ENCODE measurements around the gene ABCG4.
"Not testable (repeated sequence)": the region's sequence is repeated elsewhere in the genome, so short reads cannot be mapped to it uniquely, and the experiment has no call there.

Gene ABCG4

DNA sequence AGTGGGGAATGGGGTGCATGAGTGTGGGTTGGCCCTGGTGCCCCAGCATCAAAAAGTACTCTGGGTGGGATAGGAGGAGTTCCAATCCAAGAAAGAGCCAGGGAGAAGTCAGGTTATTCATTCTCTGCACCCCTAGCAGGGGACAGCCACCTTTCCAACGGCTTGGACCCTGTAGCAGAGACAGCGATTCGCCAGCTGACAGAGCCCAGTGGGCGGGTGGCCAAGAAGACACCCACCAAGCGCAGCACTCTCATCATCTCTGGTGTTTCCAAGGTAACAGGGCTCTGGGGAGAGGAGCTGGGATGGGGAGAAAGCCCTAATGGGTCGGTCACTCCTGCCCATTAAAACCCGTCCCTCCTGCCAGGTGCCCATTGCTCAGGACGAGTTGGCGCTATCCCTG lies 35.1 kb upstream of the ABCG4 start:
- intact Hi-C loops (cut with DNase I) = no loop called here
- peak in 2 of 42 donors; percentile 12 to 35 for DNase-seq

GRCh38 chr11:119114351-119114750 lies 34.5 kb upstream of the ABCG4 start:
- DNase-seq = peak in 1 of 42 donors; percentile 15

DNA sequence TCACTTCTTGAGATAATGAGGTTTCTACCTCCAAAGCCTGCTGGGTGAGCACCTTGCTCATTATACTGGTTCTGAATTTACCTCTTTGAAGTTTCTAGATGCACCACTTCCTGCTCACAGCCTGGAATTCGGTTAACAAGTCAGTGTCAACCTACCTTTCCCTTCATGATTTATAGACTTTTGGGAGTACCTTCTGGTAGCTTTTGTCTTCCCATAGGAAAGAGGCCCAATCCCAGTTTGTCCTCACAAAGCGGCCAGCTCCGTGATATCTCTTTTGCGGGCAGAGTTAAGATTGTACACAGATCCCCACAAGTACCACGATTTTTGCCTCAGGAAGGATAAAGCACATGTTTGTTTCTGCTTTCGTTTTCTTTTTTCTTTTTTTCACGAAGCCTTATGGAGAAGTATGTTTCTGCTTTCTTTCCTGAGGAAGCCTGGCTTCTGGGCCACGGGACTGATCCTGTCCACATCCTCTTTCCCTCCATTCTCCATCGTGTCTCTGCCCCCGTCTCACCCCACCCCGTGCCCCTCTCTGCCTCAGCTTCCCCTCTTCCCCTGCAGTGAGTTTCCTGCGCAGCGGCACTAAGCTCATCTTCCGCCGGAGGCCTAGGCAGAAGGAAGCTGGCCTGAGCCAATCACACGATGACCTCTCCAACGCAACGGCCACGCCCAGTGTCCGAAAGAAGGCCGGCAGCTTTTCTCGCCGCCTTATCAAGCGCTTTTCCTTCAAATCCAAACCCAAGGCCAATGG lies 33.2 kb upstream of the ABCG4 start:
- peak in 24 of 42 donors; percentile 32 to 67 (median 49) for DNase-seq
- intact Hi-C loops (cut with DNase I) = no loop called here

More at GRCh38 chr11:119114351-119114750, 34.5 kb upstream of the ABCG4 start:
- intact Hi-C loops (cut with DNase I) = no loop called here

- intact Hi-C loops (cut with DNase I) = no loop called here
- DNase-seq = no peak
Observed at GRCh38 chr11:119116235-119116594, 32.6 kb upstream of the ABCG4 start.

DNA sequence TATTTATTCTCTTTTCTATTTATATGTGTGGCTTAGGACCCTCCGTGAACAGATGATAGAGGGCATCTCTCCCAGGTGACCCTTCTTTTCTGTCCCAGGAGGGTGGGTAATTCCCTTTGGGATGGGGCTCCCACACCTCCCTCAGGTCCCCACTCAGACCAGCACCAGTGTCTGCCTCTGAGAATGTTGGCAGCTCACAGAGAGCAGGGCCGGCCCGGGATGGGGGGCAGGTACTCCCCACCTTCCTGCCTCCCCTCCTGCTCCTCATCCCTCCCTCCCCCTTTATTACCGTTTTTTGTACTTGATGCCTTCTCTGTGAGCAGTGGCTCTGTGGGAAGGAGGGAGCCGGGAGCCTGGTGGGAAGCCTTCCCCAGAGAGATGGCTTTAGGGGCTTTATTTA lies 32.3 kb upstream of the ABCG4 start:
- intact Hi-C loops (cut with DNase I) = no loop called here
- no peak for DNase-seq

DNA sequence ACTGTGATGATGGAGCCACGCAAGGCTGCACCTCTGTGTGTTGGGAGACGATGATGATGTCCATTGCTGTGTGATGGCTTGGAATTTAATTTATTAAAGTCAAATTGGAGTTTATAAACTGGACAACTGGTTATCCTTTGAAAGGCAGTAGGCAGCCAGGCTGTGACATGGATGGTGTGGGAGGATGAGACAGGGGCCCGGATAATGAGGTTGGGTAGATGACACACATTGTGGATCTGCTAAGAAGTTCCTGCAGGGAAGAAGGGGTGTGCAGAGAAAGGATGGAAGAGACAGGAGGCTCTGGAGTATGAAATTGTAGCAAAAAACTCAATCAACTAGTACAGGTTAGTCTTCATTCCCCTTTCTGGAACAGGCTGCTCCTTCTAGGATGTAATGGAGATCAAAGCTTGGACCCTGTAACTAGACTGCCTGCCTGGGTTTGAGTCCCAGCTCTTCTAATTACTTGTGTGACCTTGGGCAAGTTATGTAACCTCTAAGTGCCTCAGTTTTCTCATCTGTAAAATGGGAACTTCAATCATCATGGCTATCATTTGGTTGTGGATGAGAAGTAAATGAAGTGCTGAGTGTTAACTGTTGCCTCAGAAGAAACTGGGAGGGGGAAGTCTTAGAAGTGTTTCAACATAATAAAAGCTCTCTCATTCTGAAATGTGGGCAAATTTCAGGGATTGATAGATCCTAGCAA lies 31.7 kb upstream of the ABCG4 start:
- intact Hi-C loops (cut with DNase I) = no loop called here
- DNase-seq = peak in 5 of 42 donors; percentile 49 to 77 (median 57)

DNA sequence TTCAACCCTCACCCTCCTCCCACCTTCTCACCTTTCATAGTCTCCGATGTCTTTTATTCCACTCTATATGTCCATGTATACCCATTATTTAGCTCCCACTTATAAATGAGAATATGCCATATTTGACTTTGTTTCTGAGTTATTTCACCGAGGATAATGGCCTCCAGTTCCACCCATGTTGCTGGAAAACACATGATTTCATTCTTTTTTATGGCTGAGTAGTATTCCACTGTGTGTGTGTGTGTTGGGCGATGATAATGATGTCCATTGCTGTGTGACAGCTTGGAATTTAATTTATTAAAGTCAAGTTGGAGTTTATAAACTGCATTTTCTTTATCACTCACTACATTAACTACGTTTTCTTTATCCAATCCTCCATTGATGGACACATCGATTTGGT lies 30.6 kb upstream of the ABCG4 start:
- intact Hi-C loops (cut with DNase I) = no loop called here
- DNase-seq = no peak

DNA sequence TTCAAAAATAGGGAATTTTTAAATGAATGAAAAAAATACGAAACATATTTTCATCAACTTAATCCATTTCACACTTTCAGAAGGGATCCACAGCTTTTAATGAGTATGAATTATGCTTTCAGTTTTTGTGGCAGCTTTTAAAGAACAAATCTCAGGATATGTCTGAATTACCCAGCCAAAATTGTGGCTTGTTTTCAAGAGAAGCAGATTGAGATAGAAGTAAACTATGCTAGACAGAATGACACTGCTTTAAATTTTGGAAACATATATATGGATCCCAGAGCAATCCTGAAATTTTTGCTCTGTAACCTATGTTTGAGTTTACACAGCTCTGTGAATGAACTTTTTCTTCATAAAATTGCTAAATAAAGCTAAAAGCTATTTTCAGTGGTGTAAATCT lies 29.9 kb upstream of the ABCG4 start:
- intact Hi-C loops (cut with DNase I) = no loop called here
- no peak for DNase-seq

- intact Hi-C loops (cut with DNase I) = no loop called here
- DNase-seq = no peak
Observed at GRCh38 chr11:119120639-119121007, 28.2 kb upstream of the ABCG4 start.

DNA sequence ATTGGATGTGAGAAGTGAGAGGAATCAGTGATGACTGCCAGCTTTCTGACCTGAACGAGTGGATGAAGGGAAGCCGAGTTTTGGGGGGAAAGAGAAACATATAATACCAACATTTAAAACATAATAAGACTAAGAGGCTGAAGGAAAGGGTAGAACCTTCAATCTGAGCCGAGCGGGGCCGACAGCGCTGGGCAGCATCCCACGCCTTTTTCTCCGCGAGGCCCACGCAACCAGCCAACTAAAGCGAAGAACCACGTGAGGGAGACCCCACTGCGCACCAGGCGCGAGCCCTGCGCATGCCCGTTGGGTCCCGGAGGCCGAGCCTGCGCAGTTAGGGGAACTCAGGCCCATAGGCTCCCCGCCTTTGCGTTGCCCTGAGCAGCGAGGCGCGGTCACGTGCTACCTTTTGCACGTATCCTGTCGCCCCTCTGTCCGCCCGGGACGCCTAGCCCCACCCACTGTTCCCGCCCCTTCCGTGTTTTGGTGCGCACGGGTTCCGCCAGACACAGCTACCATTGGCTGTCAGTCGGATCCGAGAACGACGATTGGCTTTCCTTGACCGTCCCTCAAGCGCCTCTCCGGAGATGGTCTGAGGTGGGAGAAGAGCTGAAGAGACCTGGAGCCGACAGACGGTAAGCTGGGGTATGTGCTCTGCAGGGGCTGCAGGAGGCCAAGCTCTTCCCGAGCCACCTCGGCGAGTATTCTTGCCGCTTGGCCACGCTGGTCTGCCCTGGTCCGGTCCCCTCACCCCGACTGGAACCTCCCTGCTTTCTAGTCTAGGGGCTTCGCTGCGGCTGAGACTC lies 27.6 kb upstream of the ABCG4 start, which contains the start of gene HINFP:
HINFP (plus strand) TSS at position 573 of the 803 bp plus-strand sequence. CDS start 5,365 bp downstream, outside the sequence.
- intact Hi-C loops (cut with DNase I) = no loop called here
- peak; percentile 99 to 100 (median 100) for DNase-seq

- no peak for DNase-seq
- intact Hi-C loops (cut with DNase I) = no loop called here
Observed at GRCh38 chr11:119121811-119122124, 27.1 kb upstream of the ABCG4 start.

DNA sequence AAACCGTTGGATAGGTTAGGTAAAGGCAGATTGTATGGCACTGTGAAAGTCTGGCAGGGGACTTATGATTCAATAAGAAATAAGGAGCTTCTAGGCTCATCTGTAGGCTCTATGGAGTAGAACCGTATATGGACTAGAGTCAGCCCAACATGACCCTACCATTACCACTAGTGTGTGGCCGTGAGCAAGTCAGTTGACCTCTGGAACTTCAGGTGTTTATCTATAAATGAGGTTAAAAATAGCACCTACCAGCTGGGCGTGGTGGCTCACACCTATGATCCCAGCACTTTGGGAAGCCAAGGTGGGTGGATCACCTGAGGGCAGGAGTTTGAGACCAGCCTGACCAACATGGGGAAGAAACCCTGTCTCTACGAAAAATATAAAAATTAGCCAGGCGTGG lies 23.0 kb upstream of the ABCG4 start:
- DNase-seq = no peak
- intact Hi-C loops (cut with DNase I) = no loop called here

GRCh38 chr11:119126675-119127268 lies 22.1 kb upstream of the ABCG4 start:
- intact Hi-C loops (cut with DNase I) = no loop called here
- no peak for DNase-seq

DNA sequence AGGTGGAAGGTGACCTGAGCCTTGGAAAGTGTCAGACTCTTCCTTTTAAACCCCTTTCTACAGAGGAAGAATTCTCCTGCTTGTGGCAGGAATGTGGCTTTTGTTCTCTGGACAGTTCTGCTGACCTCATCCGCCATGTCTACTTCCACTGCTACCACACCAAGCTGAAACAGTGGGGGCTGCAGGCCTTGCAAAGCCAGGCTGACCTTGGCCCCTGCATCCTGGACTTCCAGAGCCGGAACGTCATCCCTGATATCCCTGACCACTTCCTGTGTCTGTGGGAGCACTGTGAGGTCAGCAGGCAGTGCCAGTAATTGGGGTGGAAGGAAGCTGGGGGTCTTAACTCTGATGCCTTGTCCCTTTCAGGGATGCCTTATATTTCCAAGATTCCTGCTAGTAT lies 18.2 kb upstream of the ABCG4 start:
- intact Hi-C loops (cut with DNase I) = no loop called here
- DNase-seq = no peak

GRCh38 chr11:119134389-119134978 lies 14.4 kb upstream of the ABCG4 start:
- peak in 3 of 42 donors; percentile 25 to 42 (median 30) for DNase-seq
- intact Hi-C loops (cut with DNase I) = no loop called here

DNA sequence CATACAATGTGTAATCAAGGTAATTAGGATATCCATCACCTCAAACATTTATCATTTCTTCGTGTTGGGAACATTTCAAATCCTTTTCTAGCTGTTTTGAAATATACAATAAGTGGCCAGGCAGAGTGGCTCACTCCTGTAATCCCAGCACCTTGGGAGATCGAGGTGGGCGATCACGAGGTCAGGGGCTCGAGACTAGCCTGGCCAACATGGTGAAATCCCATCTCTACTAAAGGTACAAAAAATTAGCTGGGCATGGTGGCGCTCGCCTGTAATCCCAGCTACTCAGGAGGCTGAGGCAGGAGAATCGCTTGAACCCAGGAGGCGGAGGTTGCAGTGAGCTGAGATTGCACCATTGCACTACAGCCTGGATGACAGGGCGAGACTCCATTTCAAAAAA lies 9.6 kb upstream of the ABCG4 start:
- DNase-seq; intact Hi-C loops (cut with DNase I): not testable (repeated sequence)

DNA sequence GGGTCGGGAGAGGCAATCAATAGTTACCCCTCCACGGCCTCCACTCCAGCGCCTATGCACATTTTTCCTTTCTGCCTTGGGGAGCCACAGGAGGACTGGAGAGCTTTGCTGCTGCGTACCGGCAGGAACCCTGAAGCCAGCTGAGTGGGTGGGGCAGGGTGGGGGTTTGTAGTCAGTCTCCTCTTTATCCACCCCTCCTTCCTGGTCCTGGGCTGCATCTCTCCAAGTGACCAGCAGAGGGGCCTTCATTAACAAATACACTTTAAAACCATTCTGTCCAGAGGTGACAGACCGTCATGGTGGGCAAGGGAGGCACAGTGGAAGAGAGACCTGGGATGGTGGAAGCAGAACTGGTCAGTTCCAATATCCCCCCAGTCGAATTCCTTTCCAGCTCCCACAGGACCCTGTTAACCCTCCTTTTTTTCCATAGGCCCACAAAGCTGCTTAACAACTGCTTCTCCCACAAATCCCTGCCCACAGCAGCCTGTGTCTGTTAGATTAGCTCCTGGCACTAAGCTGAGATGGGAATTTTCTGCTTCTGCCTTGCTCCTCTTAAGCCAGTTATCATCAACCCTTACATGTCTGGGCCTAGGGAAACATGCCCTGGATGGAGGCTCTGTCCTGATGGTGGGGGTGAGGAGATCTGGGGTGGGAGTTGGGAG lies 3.9 kb upstream of the ABCG4 start:
- peak in 28 of 42 donors; percentile 18 to 75 (median 37) for DNase-seq
- intact Hi-C loops (cut with DNase I) = no loop called here

DNA sequence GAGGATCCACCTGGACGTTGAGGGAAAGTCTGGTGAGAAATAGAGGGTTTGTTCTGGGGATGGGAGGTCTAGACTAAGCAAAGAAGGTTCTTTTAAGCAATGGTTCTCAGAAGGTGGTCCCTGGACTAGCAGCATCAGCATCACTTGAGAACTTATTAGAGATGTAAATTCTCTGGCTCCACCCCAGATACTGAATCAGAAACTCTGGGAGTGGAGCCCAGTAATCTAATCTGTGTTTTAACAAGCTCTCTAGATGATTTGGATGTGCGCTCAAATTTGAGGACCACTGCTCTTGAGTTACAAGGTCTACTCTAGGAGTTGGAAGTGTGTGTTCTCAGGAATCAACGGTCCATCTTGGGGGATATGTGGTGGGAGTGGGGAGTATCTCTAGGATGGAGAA lies 3.3 kb upstream of the ABCG4 start:
- no peak for DNase-seq
- intact Hi-C loops (cut with DNase I) = no loop called here

All from head of caudate nucleus (tissue), 42 donors.